Stomach smooth muscle (tissue), 2 donors: Measurements from ENCODE around the gene ITIH1.
"Not testable (repeated sequence)": the region's sequence is repeated elsewhere in the genome, so short reads cannot be mapped to it uniquely, and the experiment has no call there.

Experiments
- H3K27ac ChIP-seq: one replicate; pipeline ENCODE4 v1.7.0; 2013; ENCODE audit warnings: mild to moderate bottlenecking, low read length, inconsistent platforms
- H3K27me3 ChIP-seq, 2 donors: one replicate each; pipeline ENCODE4 v1.7.0; 2013; ENCODE audit warnings: low read length in 2 of 2; ENCODE audit not compliant: insufficient read depth in 2 of 2, control insufficient read depth in 1 of 2
- H3K36me3 ChIP-seq, 2 donors: one replicate each; pipeline ENCODE4 v1.7.0; 2013; ENCODE audit warnings: low read length in 2 of 2; ENCODE audit not compliant: control insufficient read depth in 2 of 2, insufficient read depth in 2 of 2
- H3K4me1 ChIP-seq: one replicate; pipeline ENCODE4 v1.7.0; 2013; ENCODE audit warnings: low read length; ENCODE audit not compliant: control insufficient read depth, insufficient read depth
- H3K4me3 ChIP-seq, 2 donors: one replicate each; pipeline ENCODE4 v1.7.0; 2013; ENCODE audit warnings: low read length in 2 of 2
- H3K9ac ChIP-seq, 2 donors: one replicate each; pipeline ENCODE4 v1.7.0; 2013; ENCODE audit warnings: low read length in 2 of 2, mild to moderate bottlenecking in 1 of 2
- H3K9me3 ChIP-seq, 2 donors: one replicate each; pipeline ENCODE4 v1.7.0; 2013; ENCODE audit warnings: low read length in 2 of 2; ENCODE audit not compliant: control insufficient read depth in 2 of 2
- donor health status: healthy.
- donor health status: Pancreatic carcinoma.

ITIH1 gene

DNA sequence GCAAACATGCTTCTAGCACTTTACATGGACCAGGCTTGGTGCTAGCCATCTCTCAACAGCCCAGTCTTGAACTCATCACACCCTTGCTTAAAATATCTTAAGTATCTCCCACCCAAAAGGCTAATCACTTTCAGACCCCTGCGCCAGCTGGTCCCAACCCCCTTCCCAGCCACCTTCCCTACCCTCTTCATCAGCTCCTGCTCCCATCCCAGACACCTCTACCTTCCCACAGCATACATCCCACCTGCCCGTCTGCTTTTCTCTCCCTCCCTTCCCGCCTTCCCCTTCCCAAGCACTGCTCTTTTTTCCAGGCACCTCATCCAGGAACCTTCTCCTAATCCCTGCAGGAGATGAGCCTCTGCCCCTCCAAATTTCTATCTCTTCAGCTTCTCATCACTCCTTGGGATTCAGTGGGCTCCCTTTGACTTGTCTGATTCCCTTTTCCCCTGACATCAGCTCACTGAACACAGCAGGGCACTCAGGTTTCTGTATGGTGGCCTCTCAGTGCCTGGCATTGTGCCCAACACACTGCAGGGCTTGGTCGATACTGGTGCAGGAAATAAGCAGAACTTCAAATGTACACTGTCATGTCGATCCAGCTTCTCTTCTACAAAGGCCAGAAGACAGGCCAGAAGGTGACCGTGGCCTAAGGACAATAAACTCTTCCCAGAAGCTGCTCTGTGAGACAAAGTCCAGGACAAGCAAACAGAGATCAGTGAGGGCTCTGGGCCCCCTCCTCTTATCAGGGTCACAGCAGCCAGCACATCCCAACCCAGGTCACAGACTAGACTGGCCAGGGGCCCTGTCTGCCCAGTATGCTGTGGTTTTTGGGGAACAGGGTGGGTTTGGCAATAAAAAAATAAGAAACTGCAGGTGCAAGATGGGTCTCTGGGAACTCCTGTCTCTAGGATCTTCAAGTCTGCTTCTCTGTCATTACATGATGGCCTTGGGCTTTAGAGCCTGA lies 2.2 kb upstream of the ITIH1 start:
- H3K9me3 ChIP-seq, result no peaks in the 10 kb centered on the region
- peaks cover 6% of the 10 kb centered on the region for H3K4me1 ChIP-seq
- no peak overlapping the region for H3K4me3 ChIP-seq
- H3K36me3 ChIP-seq, result no peaks in the 10 kb centered on the region
- H3K9ac ChIP-seq, result no peak overlapping the region
- peaks cover 0 to 2% of the 10 kb centered on the region in 2 donors for H3K27me3 ChIP-seq
- H3K27ac ChIP-seq, result no peak overlapping the region

DNA sequence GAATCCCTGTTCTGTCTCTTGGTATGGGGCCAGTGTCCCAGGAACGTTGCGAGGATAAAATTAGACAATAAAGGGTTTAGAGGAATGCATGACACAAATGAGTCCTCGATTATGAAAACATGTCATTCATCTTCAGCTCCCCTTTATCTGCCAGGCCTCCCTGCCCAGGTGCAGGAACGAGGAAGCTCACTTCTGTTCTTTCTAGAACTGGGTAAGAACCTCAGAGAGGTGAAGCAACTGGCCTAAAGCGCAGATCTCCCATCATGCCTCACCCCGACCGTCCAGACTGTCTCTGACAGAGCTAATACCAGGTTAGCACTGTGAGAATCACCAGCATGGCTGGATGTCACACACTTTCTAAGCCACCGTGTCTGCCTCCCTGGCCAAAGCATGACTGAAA lies 1.5 kb upstream of the ITIH1 start:
- H3K9me3 ChIP-seq, result no peaks in the 10 kb centered on the region
- H3K27me3 ChIP-seq, result peaks cover 0 to 2% of the 10 kb centered on the region in 2 donors
- peaks cover 6% of the 10 kb centered on the region for H3K4me1 ChIP-seq
- no peak overlapping the region for H3K27ac ChIP-seq
- H3K9ac ChIP-seq, result no peak overlapping the region
- H3K4me3 ChIP-seq, result no peak overlapping the region
- no peaks in the 10 kb centered on the region for H3K36me3 ChIP-seq

DNA sequence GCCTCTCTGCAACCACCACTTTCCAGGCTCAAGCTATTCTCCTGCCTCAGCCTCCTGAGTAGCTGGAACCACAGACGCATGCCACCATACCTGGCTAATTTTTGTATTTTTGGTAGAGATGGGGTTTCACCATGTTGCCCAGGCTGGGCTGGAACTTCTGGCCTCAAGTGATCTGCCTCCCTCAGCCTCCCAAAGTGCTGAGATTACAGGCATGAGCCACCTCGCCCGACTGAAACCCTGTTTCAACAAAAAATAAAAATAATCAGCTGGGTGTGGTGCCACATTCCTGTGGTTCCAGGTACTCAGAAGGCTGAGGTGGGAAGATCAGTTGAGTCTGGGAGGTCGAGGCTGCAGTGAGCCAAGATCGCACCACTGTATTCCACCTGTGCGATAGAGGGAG lies 913 bp upstream of the ITIH1 start:
- not testable (repeated sequence) for H3K4me1 ChIP-seq, H3K36me3 ChIP-seq, H3K9me3 ChIP-seq, H3K9ac ChIP-seq, H3K27me3 ChIP-seq, H3K4me3 ChIP-seq, H3K27ac ChIP-seq

DNA sequence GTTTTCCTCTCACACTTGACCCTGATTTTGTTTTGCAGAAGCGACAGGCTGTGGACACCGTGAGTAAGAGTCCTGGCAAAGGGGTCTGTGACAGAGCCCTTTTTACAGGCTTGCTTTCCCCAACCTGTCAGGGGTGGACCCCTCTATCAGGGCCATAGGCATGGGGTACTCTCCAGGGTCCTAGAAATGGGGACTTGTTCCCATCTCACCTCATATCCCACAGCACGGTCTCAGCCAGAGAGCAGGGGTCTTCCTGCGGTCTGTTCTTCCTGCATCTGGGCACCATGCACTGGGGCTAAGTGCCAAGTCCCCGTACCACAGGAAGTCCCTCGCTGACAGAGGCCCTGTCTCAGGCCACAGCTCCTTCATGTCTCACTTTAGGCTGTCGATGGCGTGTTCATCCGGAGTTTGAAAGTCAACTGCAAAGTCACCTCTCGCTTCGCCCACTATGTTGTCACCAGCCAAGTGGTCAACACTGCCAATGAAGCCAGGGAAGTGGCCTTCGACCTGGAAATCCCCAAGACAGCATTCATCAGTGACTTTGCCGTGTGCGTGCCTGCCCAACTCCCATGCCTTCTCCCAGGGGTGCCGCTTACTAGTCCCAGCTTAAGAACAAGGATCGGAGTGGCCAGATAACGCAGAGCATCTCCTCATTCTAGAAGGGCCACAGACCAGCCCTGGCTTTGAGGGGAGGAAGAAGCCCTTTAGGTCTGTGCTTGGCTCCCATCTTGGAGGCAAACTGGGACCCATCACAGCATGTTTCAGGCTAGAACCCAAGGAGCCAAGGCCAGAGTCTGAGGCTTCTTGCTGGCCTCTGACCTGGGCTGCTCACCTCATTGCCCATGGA lies 783 bp downstream of the ITIH1 start:
- Histone ChIP-seq H3K9ac (no peak overlapping the region), H3K9me3 (no peaks in the 10 kb centered on the region), H3K27ac (no peak overlapping the region), H3K4me1 (no peaks in the 10 kb centered on the region), H3K27me3 (peaks cover 2 to 3% of the 10 kb centered on the region in 2 donors), H3K4me3 (no peak overlapping the region), H3K36me3 (no peaks in the 10 kb centered on the region)

DNA sequence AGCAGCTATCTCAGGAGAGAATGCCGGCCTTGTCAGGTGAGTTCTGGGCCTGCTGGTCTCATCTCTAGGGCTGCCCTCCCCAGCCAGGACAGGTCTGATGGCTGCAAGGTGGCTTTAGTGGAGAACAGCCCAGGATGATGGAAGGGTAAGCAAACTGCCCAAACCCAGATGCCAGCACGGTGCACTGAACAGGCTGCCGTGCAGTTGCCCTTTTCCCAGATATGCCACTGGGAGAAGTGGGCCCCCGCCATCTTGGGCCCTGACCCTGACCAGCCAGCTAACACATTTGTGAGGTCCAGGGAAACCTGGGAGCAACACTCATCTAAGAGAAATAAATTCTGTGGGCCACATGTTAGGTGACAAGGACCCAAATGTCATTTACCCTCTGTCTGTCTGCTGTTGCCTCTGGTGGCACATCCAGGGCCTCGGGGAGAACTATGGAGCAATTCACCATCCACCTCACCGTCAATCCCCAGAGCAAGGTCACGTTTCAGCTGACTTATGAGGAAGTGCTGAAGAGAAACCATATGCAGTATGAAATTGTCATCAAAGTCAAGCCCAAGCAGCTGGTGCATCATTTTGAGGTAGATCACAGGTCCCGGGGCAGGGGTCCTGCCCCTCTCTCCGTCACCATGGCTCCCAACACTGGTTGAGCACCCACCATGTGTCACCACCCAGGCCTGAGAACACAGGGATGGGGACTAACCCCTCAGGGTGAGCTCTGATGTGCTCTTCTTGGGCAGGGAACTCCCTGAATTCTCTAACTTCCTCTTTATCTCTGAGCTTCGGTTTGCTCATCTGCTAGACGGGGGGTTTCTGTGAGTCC lies 1.8 kb downstream of the ITIH1 start:
- Histone ChIP-seq H3K9ac (no peak overlapping the region), H3K27me3 (peaks cover 2 to 3% of the 10 kb centered on the region in 2 donors), H3K4me3 (no peak overlapping the region), H3K4me1 (no peaks in the 10 kb centered on the region), H3K9me3 (no peaks in the 10 kb centered on the region), H3K36me3 (no peaks in the 10 kb centered on the region), H3K27ac (no peak overlapping the region)

DNA sequence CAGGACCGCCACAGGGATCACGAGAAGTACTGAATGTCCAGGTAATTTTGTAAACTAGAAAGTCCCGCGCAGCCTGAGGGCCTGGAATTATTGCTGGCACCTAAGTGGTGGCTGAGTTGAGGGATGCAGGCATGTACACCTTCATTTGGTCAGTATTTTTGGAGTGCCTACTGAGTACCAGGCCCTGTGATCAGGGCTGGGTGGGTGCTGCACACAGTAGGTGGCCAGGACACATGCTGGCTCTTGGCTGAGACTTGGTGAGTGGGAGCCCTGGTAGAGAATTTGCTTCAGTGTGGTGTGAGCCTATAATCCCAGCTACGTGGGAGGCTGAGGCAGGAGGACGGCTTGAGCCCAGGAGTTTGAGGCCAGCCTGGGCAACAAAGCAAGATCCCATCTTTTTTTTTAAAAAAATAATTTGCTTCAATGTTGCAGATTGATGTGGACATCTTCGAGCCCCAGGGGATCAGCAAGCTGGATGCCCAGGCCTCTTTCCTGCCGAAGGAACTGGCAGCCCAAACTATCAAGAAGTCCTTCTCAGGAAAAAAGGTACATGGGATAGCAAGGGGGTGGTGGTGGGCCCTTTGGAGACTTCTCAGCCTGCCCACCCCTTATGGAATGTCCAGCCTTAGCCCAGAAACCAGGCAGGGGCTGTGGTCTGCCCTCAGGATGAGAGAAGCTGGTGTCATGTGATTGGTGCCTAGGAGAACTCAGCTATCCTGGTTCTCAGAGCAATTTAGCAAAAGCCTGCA lies 2.6 kb downstream of the ITIH1 start:
- H3K9me3 ChIP-seq, result no peaks in the 10 kb centered on the region
- H3K9ac ChIP-seq, result no peak overlapping the region
- no peak overlapping the region for H3K27ac ChIP-seq
- H3K27me3 ChIP-seq, result peaks cover 2 to 3% of the 10 kb centered on the region in 2 donors
- H3K4me3 ChIP-seq, result no peak overlapping the region
- H3K4me1 ChIP-seq, result no peaks in the 10 kb centered on the region
- no peaks in the 10 kb centered on the region for H3K36me3 ChIP-seq

DNA sequence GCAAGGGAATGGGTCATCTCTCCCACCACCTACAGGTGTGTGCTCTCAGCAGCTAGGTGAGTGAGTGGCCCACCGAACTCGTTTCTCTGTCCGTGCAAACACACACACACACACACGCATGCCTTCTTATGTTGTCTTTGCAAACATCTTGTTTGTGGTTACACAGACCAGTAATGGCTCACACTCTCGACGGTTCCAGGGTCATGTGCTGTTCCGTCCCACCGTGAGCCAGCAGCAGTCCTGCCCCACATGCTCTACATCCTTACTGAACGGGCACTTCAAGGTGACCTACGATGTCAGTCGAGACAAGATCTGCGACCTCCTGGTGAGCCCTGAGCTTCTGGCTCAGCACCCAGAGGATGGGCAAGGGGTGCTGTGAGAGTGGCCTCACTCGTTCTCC lies 4.3 kb downstream of the ITIH1 start:
- Histone ChIP-seq H3K9ac (no peak overlapping the region), H3K4me3 (no peak overlapping the region), H3K4me1 (no peaks in the 10 kb centered on the region), H3K36me3 (no peaks in the 10 kb centered on the region), H3K9me3 (no peaks in the 10 kb centered on the region), H3K27me3 (peaks cover 2 to 3% of the 10 kb centered on the region in 2 donors), H3K27ac (no peak overlapping the region)

DNA sequence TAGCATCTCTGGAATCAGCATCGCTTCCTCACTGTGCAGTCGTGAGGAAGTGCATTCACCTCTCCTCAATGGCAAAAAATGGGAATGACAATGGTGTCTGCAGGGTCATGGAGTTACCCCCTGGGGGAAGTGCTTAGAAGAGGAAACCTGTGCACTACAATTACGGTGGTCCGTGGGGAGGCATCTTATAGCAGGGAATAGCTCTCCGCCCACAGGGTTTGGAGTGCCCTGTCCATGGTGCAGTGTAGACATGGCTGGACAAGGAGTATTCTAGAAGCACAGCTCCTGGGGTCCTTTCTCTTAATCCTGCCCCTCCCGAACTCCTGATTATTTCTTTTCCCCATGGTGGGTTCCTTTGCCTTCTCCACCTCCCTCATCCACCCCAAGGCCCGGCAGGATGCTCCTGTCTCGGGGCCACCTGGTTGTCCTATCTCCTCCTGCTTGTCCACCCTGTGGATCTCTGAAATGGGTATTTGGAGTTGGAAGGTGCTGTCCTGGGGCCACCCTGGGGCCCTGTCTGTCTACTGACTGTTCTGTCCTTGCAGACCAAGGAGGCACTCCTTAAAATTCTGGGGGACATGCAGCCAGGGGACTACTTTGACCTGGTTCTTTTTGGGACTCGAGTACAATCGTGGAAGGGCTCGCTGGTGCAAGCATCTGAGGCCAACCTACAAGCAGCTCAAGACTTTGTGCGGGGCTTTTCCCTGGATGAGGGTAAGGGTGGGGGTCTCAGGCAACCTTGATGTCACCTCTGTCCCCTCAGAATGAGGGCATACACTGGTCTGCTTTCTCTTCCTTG lies 5.2 kb downstream of the ITIH1 start:
- peaks cover 2 to 3% of the 10 kb centered on the region in 2 donors for H3K27me3 ChIP-seq
- no peaks in the 10 kb centered on the region for H3K4me1 ChIP-seq
- no peak overlapping the region for H3K9ac ChIP-seq
- no peak overlapping the region for H3K27ac ChIP-seq
- H3K9me3 ChIP-seq, result no peaks in the 10 kb centered on the region
- H3K4me3 ChIP-seq, result no peak overlapping the region
- H3K36me3 ChIP-seq, result no peaks in the 10 kb centered on the region

DNA sequence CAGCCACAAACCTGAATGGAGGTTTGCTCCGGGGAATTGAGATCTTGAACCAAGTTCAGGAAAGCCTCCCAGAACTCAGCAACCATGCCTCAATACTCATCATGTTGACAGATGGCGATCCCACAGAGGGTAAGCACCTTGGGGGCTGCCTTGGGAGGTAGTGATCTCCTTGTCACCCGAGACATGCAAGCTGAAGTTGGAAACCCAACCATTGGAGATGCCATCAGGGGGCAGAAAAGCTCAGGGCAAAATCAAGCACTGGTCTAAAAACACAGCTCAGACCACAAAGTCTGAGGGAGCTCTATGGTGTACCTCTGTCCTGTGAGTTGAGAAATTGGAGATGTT lies 5.8 kb downstream of the ITIH1 start:
- H3K9me3 ChIP-seq, result no peaks in the 10 kb centered on the region
- H3K4me1 ChIP-seq, result no peaks in the 10 kb centered on the region
- no peaks in the 10 kb centered on the region for H3K36me3 ChIP-seq
- H3K27me3 ChIP-seq, result peaks cover 2 to 3% of the 10 kb centered on the region in 2 donors
- H3K27ac ChIP-seq, result no peak overlapping the region
- no peak overlapping the region for H3K4me3 ChIP-seq
- H3K9ac ChIP-seq, result no peak overlapping the region
